HG03135 (cell line): ENCODE measurements around the gene TMED3.
A peak's percentile ranks its signal among the peaks of the same experiment; 100 is the strongest.

Experiments used
- ATAC-seq: cut with Tn5 transposase; IDR thresholded peaks from one replicate; pipeline ENCODE4 v1.9.1; 2021; ENCODE audit warnings: mild to moderate bottlenecking, moderate library complexity; ENCODE audit not compliant: unreplicated experiment

Gene TMED3

DNA sequence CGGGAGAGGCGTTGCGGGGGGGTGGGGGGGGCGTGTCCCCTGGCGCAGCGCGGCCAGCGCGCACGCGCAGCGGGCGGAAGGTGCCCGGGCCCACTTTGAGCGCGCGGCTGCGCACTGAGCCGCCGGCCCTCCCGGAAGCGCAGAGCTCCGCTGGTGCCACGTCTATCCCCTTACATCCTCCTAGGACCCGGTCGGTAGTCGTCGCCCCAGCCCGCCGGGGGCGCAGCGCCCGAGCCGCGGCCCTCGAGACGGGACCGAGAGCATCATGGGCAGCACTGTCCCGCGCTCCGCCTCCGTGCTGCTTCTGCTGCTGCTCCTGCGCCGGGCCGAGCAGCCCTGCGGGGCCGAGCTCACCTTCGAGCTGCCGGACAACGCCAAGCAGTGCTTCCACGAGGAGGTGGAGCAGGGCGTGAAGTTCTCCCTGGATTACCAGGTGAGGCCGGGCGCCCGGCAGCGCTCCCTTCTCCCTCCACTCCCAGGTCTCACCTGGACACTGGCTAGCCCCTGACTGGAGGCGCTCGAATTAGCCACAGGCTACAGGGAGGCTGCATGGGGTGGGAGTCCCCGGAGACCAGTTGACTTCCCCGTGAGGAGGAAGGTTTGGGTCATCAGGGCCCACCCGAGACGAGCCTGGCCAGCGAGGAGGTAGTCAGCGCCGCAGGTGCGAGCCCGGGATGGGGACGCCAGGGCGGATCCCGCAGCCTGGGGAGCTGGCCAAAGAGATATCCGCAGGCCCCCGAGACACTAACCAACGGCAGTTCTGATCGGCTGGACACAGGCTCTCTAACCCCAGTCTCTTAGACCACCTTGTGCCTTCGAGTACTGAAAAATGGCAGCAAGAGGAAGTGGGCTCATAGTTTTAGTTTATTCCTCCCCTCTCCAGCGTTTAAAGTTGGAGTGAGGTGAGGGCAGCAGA is at the start of gene TMED3:
Gene TMED3 (plus strand): TSS at position 128 of the 916 bp plus-strand sequence. CDS start 138 bp downstream, at position 266.
- ATAC-seq = peak; percentile 90

DNA sequence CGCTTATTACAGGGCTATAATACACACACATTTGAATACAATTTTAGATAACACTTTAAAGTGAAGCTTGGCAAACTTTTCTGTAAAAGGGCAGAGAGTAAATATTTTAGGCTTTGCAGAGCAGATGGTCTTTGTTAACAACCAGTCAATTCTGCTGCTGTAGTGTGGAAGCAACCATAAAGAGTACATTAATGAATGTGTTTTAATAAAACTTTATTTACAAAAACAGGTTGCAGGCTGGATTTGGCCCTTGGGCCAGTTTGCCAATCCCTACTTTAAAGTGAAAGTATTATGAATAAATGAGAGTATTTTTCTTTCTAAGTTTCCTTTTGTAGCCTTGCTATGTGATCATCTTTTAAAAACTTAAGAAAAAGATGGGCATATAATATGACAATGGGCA is 49.1 kb upstream of the TMED3 start:
- ATAC-seq = no peak

DNA sequence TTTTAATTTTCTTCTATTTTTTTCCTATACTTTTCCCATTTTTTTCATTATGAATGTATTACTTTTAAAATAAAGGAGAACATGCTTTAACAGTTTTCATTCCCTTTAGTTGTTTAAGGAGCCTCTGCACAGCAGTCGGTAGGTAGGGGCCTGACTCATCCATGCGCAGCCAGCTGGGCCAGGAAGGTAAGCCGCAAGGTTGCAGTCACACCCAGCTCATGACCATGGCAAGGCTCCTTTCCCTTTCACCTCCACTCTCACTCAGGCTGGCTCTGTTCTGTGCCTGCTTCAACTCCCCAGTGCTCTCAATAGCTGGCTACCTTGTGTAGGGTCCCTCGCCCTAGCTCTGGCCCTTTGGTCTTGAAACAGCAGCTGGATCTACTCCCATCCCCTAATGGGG is 45.7 kb upstream of the TMED3 start:
- ATAC-seq = no peak

DNA sequence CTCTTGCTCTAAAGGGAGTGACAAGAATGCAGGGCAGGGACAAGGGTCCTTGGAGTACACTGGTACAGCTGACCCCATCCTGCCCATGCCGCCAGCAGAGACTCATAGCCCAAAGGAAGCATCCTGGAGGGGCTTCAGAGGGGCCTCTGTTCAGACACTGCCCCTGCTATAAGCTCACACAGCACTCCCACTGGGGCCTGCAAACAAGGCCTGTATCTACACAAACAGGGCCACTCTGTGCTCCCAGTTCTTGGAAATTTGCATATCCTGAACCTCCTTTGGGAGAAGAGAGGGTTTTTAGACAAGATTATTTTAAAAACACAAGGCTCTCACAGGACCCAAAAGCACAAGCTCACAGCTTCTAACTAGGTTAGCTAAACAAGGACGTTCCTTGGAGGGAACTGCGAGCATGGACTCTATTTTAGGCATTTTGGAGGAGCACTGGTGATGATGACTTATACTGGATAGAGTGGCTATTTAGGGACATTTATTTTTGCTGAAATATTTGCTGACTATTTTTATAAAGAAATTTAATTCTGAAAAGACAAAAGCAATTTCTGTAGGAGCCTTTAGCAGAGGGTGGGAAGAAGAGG is 44.8 kb upstream of the TMED3 start:
- ATAC-seq = no peak

DNA sequence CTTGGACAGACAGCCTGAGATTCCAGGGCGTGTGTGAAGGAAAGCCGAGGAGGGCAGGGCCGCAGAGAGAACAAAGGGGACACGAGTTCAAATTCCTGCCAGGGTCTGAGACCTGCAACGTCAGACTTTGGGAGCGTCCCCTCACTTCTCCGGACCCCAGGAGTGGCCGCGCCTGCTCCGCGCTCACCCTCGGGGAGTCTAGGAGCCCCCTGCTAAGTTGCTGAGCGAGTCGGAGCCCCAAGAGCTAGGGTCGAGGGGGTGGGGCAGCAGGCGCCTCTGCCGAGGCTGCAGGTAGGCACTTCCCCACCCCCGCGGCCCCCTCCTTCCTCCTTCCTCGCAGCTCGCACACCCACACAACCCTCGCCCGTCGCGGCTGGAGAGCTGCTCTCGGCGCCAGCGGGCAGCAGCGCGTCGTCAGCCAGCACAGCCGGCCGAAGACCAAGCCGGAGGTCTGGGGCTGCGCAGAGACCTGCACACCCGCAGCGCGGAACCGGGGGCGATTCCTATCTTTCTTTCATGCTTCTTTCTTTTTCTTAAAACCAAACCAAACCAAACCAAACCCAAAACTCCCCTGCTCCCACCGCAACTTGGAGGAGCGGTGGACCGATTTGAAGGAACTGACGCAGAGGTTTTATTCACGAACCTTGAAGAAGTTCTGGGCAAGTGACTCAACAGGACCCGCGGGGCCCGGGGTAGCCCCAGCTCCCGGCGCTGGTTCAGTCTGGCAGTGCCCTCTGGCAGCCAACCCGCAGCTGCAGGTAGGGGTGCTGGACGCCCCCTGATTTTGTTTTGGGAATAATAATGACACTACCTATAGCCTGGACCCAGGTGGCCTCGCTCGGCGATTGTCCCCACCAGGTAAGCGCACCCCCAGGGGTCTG is 28.3 kb upstream of the TMED3 start, which contains the start of gene ANKRD34C:
Gene ANKRD34C (plus strand): TSS at position 352 of the 881 bp plus-strand sequence. CDS start 10,563 bp downstream, outside the sequence.
- no peak for ATAC-seq

DNA sequence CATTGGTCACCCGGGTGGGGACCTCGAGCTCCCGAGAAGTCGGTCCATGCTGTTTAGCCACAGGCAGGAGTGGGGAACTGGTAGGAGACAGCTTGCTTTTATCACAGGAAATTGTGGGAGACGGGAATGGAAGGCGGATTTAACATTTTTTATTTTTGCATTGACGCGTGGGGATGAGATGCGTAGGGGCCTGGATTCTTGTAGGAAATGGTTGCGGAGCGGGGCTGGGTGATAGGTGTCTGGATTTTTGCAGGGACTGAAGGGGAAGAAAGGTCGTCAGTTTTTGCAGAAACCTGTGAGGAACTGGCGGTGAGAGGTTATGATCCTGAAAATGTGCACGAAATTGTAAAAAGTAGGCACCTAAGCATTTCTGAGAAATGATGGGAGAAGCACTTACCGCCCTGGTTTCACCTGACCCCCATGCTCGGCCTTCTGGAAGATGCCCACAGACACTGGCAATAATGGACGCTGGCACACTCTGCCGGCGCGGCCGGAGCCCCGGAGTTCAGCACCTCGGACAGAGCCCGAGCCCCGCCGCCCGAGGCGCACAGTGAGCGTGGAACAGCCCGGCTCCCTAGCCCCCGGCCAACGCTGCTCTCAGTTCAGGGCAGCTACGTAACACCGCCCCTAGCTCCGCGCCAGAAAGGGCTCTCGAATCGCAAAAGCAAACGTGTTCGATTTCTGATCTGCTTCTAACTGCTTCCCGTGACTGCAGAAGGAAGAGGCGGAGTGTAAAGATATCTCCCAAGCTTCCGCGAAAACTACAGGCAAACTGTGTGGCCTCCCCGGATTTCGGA is 27.5 kb upstream of the TMED3 start:
- no peak for ATAC-seq

DNA sequence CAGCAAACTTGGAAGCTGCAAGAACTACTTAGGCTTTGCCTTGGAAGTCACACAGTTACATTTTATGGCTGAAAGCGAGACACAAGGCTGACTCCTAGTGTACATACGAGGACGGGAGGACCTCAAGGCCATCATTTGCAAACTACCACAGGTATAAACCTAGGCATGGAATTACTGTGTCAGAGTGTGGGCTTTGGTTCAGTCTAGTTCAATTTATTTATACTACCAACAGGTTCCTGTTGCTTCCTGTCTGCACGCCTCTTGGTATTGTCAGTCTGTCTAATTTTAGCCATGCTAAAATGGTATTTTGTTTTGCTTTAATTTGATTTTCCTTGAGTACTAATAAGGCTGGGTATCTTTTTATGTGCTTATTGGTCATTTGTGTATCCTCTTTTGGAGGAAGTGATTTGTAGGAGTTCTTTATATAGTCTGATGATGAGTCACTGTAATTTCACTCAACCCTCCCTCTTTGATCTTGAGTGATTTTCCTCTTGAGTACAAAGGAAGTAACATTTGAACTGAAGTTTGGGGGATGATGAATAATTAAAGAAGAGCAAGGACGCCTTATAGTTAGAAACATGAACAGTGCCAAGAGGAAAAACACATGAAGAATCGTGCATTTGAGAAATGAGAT is 20.2 kb upstream of the TMED3 start:
- ATAC-seq = no peak

DNA sequence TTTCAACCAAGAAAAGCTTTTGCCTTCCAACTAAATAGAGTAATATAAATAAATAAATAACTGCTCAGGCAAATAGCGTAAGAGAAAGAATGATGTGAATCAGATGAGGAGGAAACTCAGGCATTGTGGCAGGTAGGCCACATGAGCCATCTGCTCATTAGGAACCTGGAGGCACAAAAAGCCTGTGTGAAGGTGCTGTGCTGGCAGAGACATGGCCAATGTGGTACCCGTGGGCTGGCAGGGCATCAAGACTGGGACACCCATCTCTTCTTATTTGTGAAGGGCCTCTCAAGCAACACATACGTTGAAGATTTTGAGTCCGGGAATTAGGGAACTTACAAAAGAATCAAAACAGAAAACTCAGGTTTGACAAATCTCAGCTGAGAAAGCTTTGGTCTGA is 18.9 kb upstream of the TMED3 start:
- ATAC-seq = no peak

DNA sequence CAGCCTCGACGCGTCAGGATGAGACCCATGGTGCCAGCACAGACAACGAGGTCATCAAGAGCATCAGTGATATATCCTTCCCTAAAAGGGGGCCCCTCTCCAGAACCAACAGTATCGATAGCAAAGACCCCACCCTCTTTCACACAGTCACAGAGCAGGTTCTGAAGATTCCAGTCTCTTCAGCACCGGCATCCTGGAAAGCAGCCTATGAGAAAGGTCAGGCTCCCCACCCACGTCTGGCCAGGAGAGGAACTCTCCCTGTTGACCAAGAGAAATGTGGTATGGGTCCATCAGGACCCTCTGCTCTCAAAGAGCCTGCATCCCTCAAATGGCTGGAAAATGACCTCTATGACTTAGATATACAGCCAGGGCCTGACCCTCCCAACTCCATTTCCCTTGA is 16.8 kb upstream of the TMED3 start:
- no peak for ATAC-seq

DNA sequence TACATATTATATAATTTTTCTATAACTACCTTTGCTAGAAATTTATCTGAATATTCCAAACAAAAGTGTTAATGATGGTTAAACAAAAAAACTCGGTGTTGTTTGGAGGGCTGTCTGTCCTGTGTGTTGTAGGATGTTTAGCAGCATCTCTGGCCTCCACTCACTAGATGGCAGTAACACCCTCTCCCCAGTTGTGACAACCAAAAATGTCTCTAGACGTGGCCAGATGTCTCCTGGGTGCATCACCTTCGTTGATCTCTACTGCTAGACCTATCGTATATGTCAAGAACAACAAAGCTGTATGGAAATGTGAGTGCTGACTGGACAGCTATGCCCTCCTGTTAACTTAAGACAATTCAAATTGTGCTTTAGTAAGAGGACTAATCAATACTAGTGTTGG is 14.3 kb upstream of the TMED3 start:
- no peak for ATAC-seq

DNA sequence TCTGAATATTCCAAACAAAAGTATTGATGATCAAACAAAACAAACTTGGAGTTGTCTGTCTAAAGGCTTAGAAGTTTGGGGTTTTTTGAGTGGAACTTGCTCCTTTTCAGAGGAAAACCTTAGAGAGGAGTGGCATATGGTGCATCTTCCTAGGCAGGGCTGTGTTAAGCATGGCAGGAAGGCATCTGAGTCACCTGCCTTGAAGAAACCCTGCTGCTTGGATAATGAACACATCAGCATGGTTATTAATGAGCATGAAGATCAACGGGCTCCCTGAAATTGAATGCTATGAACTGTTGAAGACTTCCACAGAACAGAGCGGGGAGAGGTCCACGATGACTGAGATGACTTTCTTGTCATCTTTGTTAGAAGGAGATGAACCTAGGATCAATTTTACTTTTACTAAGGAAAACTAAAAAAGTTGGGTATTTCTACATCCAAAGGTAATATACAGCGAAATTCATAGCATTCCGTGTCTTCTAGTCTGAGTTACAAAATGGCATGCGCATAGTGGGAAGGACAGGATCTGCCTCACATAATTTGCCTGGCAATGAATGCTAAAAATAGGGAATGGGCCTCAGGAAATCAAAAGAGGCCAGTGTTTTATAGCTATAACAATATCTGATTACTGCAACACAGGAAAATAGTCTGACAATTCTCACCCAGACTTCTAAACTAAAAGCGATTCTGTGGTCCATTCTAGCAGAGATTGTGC is 11.6 kb upstream of the TMED3 start:
- ATAC-seq = no peak

DNA sequence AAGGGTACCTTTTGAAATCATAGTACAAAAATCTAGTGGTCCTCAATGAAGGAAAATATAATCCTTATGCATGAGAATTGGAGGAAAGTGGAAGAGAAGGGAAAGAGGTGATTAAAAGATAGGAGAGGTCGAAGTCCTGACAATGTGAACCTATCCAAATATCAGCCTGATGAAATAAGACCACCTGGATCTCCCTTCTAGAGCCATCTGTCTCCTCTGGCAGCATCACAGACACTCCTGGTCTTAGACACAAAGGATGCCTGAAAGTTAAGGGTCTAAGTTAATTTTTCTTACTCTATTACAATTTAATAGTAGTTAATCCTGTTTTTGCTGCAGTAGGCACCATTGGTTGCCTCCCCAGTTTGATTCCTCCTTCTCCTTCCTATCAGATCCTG is 11.1 kb upstream of the TMED3 start:
- no peak for ATAC-seq

DNA sequence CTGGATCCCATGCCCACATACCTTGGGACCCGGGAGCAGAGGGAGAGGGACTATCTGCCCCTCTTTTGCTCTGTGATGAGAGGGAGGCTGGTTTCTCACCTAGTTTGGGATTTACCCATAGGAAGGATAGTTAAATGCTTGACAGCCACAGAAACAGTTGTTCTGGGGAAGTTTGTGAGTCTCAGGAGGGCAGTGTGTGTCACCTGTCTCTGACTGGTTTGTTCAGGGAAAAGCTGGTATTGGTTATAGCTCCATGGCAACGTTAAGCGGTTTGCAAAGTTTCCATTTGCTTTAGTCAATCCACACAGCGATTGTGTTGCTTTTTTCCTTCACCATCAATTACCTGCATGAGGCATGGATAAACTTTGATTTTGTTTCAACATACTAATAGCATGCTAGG is 3.7 kb upstream of the TMED3 start:
- no peak for ATAC-seq

DNA sequence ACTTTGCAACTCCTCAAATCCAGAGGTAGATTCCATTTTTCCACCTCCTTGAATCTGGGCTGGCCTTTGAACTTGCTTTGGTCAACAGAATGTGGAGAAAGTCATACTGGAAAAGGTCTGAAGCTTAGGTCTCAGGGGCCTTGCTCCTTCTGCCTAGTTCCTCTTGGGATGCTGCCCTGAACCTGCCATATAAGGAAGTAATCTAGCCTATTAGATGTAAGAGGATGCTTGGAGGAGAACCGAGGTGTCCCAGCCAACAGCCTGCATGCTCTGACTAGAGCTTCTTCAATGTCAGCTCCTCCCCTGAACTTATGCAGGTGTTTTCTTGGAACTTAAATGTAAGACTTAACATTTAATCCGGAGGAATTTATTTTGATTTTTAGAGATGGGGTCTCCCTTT is 2.0 kb upstream of the TMED3 start:
- no peak for ATAC-seq

DNA sequence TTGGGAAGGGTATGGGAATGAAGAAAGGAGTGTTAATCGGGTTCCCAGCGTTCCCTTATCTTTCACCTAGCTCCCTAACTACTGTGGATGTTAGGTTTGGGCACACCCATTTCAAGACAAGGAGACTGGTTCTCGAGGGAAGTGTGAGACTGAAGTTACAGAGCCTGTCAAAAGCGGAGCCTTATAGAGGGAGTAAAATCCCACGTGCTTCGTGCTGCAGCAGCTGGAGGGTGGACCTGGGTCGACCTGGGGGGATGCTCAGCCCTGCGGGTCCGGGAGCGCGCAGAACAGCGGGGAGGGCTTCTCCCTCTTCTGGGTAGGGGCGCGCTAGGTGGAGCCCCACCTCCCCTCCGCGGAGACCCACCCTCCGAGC is 314 bp upstream of the TMED3 start:
- peak; percentile 33 for ATAC-seq

DNA sequence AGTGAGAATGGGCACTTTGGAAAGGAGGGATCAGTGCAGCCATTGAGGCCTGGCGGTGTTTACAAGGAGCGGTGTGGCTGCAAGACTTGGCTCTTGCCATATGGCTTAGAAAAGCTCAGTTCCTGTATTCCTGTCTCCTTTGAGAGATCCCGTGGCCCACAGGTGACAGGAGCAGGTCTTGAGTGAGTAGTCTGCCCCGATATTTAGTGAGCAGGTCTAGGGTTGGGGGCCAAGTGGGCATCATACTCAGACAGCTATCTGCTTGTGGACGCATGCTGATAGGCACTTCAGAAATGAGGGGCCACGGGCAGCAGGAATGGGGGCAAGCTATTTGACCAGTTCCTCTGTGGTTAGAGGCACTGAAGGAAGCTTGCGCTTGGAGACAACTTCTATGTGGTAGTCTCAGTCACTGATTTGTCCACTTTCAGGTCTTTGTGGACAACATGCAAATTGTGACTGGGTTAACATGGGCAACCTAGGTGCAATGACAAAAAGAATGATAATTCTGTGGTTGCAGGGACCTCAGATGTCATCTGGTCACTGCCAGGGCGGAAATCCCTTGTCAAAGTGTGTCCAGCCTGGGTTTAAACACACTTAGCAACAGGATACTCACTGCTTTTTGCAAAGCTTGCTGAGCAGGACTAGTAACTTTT is 1.1 kb downstream of the TMED3 start:
- ATAC-seq = no peak

DNA sequence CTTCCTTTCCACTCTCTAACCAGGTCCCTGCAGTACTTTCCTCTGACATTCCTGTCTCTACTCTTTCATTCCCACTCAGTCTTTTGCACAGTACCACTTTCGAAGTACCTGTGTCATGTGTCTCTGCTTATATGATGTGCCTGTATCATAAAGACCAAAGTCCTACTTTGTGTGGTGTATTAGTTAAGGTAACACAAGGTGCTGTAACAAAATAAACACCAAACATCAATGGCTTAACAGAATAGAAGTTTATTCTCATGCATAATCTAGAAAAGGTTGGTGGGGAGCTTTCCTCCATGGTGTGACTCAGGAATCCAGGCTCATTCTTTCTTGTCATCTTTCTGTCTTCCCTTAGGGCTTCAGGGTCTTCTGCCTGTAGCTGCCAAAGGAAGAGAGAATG is 3.3 kb downstream of the TMED3 start:
- ATAC-seq = no peak

DNA sequence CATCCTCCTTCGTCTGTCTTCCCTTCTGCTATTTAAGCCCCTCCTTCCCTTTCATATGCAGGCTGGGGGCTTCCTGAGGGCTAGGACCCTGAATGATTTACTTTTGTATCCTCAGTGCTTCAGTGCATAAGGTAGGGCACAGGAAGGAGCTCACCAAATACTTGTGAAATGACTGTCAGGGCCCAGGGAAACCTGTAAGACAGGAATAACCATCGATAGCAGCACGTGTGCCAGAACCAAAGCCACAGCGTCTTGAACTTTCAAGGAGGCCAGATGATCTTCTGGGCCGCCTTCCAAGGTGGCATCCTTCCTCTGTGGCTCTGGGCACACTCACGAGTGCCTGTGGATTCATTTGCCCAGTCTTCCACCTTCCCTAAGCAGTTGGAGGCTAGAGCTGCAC is 3.9 kb downstream of the TMED3 start:
- ATAC-seq = no peak
